ENCODE measurements around the gene CBR4. TPM values are rescaled to one million over a fixed set of nuclear protein-coding genes. Genes with fewer than 3 reads are reported as not detected.
"Not testable (repeated sequence)": the region's sequence is repeated elsewhere in the genome, so short reads cannot be mapped to it uniquely, and the experiment has no call there.

The CBR4 gene
- total RNA-seq, 4 donors from 2014 or later = 20.4 to 25.6 (median 24.7) TPM

- peaks cover 0 to 84% (median 14%) of the 10 kb centered on the region in 3 donors for H3K36me3 ChIP-seq
- H3K4me3 ChIP-seq = no peak overlapping the region
- H3K4me1 ChIP-seq = no peaks in the 10 kb centered on the region
- 88 to 100% methylated on average over 1 of the region's 1 CpG for WGBS, 2 donors
- DNase-seq (ENCODE audit: low spot score in 2 of 2) = no peak
- H3K27me3 ChIP-seq = no peaks in the 10 kb centered on the region
- TF ChIP-seq POLR2A (IDR thresholded peaks at IDR 0.05) = no peak
- no peak for TF ChIP-seq CTCF (IDR thresholded peaks at IDR 0.05)
- no peak for TF ChIP-seq EP300 (IDR thresholded peaks at IDR 0.05)
- H3K27ac ChIP-seq = no peak overlapping the region
- H3K9me3 ChIP-seq = peaks cover 0 to 50% (median 6%) of the 10 kb centered on the region in 4 donors
Observed at GRCh38 chr4:168978001-168978700, 31.9 kb downstream of the CBR4 start.

- Histone ChIP-seq H3K4me1 (no peaks in the 10 kb centered on the region), H3K9me3 (peaks cover 0 to 69% (median 5%) of the 10 kb centered on the region in 4 donors), H3K4me3 (no peak overlapping the region), H3K27ac (no peak overlapping the region), H3K27me3 (no peaks in the 10 kb centered on the region), H3K36me3 (peaks cover 0 to 31% (median 13%) of the 10 kb centered on the region in 3 donors)
- no peak for TF ChIP-seq CTCF (IDR thresholded peaks at IDR 0.05)
- no peak for TF ChIP-seq EP300 (IDR thresholded peaks at IDR 0.05)
- no peak for TF ChIP-seq POLR2A (IDR thresholded peaks at IDR 0.05)
- no peak for DNase-seq (ENCODE audit: low spot score in 2 of 2)
- 94 to 96% methylated on average over 4 of the region's 4 CpGs for WGBS, 2 donors
Observed at GRCh38 chr4:168972596-168972995, 37.5 kb downstream of the CBR4 start.

GRCh38 chr4:168960716-168961115, 49.3 kb downstream of the CBR4 start:
- Histone ChIP-seq H3K27me3 (no peaks in the 10 kb centered on the region), H3K4me1 (no peaks in the 10 kb centered on the region), H3K9me3 (peaks cover 0 to 6% (median under 1%) of the 10 kb centered on the region in 4 donors), H3K4me3 (no peak overlapping the region), H3K36me3 (peaks cover 0 to 35% (median 0%) of the 10 kb centered on the region in 3 donors), H3K27ac (no peak overlapping the region)
- 95 to 97% methylated on average over 5 of the region's 5 CpGs for WGBS, 2 donors
- TF ChIP-seq CTCF (IDR thresholded peaks at IDR 0.05) (no peak), EP300 (IDR thresholded peaks at IDR 0.05) (no peak), POLR2A (IDR thresholded peaks at IDR 0.05) (no peak)
- DNase-seq (ENCODE audit: low spot score in 2 of 2) = no peak

- no peak overlapping the region for H3K4me3 ChIP-seq
- WGBS, 2 donors = 90 to 92% methylated on average over 2 of the region's 2 CpGs
- peaks cover 0 to 3% (median 0%) of the 10 kb centered on the region in 4 donors for H3K9me3 ChIP-seq
- TF ChIP-seq EP300 (IDR thresholded peaks at IDR 0.05) (no peak), CTCF (IDR thresholded peaks at IDR 0.05) (no peak), POLR2A (IDR thresholded peaks at IDR 0.05) (no peak)
- no peak overlapping the region for H3K27ac ChIP-seq
- DNase-seq (ENCODE audit: low spot score in 2 of 2) = no peak
- H3K36me3 ChIP-seq = peaks cover 0 to 24% (median 0%) of the 10 kb centered on the region in 3 donors
- H3K27me3 ChIP-seq = no peaks in the 10 kb centered on the region
- no peaks in the 10 kb centered on the region for H3K4me1 ChIP-seq
Observed at GRCh38 chr4:168955674-168956073, 54.4 kb downstream of the CBR4 start.

GRCh38 chr4:168952821-168953246, 57.2 kb downstream of the CBR4 start:
- H3K27me3 ChIP-seq; H3K4me3 ChIP-seq; H3K4me1 ChIP-seq; H3K27ac ChIP-seq; DNase-seq (ENCODE audit: low spot score in 2 of 2): not testable (repeated sequence)
- H3K36me3 ChIP-seq = peaks cover 0 to 18% (median 0%) of the 10 kb centered on the region in 3 donors
- peaks cover 0 to 11% (median 0%) of the 10 kb centered on the region in 4 donors for H3K9me3 ChIP-seq
- WGBS, 2 donors = 93 to 94% methylated on average over 3 of the region's 3 CpGs
